HG02763 (cell line): Measurements from ENCODE around the gene SLC35A2.

Source experiments
- ATAC-seq: cut with Tn5 transposase; IDR thresholded peaks from one replicate; pipeline ENCODE4 v1.9.1; 2021; ENCODE audit warnings: mild to moderate bottlenecking, moderate library complexity; ENCODE audit not compliant: unreplicated experiment

Gene SLC35A2

DNA sequence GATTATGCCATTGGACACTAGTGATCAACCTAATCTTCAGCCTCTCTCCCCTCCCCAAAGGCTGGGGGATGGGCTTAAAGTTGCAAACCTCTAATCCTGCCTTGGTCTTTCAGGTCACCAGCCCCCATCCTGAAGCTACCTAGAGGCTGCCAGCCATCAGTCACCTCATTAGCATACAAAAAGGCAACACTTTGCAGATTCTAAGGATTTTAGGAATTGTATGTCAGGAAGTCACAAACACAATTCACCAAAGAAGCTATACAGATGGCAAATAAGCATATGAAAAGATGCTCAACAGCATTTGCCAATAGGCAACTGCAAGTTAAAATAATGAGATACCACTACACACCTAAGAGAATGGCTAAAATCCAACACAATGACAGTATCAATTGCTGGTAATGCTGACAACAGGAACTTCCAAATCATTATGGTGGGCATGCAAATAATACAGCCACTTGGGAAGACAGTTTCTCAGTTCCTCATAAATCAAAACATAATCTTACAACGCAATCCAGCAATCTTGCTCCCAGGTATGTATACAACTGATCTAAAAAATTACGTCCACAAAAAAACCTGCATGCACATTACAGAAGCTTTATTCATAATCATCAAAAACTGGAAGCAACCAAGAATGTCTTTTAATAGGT lies 16.4 kb upstream of the SLC35A2 start:
- ATAC-seq: no peak

DNA sequence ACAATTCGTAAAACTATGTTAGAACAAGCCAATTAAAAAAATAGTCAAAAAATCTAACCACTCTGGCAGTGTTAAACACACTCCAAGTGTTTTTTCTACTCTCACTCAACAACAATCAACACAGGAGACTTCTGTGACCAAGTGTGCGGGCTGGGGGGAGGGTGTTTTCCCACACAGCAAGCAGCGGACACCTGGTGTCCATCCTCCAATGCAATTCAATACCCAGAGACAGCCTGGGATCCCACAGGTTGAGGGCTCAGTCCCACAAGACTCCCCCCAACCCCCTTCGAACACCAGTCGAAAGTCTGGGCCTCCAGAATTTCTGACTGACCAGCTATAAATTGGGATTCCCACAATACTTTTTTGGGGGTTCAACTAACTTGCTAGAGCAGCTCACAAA lies 15.7 kb upstream of the SLC35A2 start:
- ATAC-seq: no peak

DNA sequence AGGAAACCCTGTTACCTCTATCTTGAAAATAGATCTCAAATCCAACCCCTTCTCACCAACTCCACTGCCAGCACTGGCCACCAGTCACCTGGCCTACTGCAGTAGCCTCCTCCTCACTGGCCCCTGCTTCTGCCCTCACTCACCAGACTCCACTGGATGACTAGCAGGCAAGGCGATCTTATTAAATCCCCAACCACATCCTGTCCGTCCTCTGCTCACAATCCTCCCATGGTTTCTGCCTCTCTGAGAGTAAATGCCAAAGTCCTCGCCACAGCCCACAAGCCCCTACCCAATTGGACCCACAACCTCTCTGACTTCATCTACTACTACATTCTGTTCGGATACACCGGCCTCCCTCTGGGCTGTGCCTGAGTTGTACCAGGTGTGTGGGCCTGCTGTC lies 12.8 kb upstream of the SLC35A2 start:
- no peak for ATAC-seq

DNA sequence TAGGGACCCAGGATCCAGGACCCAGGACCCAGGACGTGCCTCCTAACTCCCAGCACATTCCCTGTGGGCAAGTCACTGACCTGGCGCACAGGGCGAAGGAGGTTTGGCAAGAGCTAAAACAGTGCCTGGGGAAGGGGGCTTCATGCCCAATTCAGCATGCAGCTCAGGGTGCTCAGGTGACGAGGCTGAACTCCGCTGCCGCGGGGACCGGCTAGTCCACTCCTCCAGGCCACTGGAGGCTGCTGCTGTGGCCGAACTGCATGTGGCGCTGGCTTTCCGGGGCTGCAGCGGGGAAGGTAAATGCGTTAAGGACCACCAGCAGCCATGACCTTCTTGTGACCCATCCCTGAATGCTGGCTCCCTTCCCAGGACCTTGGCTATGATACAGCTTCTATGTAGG lies 12.3 kb upstream of the SLC35A2 start:
- ATAC-seq: no peak

DNA sequence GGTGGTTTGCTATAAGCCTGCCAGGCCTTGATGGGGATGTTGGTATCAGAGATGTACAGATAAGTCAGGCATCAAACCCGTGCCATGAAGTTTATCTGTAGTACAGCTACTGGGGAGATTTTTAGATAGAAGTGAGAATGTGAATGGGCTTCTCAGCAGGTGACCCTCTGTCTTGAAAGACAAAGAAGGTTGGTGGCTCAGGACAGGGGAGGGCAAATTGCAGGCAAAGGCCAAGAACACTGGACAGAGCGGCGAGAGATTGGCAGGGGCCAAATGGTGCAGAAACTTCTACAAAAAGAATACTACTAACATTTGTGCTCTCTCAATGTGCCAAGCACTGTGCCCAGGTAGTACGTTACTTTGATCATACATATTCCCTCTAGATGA lies 9.3 kb upstream of the SLC35A2 start:
- no peak for ATAC-seq

DNA sequence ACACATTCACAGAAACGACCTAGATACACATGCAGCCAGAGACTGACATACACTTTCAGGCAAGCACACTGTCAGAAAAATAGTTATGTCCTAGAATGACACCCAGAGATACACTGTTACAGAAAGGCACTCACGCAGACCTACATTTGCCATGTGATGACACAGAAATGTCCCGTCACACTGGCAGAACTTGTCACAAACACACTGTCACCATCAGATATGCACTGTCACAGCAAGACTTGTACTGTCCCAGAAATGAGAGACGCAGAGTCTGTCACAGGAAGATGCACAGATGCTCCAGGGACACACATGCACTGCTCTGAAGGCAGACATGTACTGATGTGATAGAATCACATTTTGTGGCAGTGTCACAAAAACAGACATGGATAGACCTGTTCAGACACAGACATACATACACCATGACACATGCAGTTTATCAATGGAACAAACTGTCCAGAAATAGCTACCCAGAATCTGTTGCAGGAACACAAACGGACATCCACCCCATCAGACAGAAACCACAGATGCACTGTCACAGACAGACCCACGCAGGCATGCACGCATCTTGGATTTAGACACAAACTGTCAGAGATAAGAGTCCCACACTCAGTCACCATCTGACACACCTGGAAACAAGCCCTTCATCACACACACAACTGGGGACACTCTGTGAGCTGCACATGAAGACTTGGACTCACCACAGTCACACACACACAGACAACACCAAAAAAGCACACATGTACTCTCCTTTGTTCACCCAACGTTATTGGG lies 8.7 kb upstream of the SLC35A2 start:
- ATAC-seq: no peak

DNA sequence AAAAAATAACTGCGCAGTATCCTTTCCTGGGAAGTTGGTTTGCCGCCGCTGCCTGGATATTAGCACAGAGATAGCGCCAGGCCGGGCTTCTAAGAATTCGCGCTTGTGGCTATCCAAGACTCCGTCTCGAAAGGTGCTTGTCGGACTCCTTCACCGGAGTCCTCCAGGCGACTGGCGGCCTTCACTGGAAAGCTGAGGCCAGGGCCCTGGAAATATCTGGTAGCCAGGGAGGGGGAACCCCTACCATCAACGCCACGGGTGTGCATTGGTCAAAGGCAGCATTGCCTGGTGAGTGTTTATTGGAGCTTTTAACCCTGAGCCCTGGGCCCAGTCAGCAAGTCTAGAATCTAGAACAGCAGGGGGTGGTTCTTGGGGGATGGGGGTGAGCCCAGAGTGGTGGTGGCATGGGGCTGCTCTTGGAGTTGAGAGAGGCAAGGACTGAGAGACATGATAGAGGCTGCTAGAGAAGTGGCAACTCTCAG lies 8.0 kb upstream of the SLC35A2 start:
- ATAC-seq: no peak

DNA sequence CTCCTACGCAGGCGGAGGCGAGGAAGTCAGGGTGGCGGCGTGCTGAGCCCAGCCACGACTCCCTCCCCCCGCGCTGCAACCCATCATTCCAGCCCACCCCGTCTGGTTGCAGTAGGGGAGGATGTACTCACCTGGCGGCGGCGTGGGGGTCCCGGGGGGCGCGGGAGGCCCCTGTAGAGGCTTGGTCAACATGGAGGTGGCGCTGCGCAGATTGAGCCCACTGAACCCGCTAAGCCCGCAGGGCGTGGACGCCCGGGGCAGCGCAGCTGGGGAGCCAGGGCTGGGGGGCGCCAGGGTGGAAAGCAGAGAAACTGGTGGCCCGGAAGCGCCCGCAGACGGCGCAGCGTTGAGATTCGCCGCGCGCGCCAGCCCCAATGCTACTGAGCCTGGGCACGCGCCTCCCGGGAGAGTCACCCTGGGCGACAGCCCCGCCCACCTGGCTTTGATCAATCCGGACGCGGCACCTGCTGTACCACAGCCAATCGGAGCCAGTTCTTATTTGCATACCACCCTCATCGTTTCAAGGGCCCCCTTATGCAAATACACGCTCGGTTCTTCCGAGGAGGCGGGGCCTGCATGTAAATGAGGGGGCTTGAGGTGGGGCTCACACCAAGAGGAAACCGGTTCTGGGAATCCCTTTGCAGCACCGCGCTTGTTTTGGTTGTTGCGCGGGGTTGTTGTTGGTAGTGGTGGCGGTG lies 7.3 kb upstream of the SLC35A2 start, which contains the start of gene PIM2:
TSS of gene PIM2 (minus strand) at position 382 of the 698 bp plus-strand sequence. CDS start at position 192, 190 bp downstream.
- ATAC-seq: peak; percentile 67

DNA sequence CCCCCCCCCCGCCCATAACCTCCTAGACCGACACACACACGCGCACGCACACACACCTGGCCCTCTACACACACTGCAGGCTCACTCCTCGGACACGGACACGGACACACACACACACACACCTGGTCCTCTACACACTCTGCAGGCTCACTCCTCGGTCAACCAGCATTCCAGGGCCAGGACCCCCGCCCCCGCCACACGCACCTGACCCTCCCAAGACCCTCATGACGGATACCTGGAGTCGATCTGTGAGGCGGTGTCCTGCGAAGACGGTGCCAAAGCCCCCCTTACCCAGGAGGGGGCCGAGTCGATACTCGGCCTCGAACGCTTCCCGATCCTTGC lies 6.8 kb upstream of the SLC35A2 start:
- no peak for ATAC-seq

DNA sequence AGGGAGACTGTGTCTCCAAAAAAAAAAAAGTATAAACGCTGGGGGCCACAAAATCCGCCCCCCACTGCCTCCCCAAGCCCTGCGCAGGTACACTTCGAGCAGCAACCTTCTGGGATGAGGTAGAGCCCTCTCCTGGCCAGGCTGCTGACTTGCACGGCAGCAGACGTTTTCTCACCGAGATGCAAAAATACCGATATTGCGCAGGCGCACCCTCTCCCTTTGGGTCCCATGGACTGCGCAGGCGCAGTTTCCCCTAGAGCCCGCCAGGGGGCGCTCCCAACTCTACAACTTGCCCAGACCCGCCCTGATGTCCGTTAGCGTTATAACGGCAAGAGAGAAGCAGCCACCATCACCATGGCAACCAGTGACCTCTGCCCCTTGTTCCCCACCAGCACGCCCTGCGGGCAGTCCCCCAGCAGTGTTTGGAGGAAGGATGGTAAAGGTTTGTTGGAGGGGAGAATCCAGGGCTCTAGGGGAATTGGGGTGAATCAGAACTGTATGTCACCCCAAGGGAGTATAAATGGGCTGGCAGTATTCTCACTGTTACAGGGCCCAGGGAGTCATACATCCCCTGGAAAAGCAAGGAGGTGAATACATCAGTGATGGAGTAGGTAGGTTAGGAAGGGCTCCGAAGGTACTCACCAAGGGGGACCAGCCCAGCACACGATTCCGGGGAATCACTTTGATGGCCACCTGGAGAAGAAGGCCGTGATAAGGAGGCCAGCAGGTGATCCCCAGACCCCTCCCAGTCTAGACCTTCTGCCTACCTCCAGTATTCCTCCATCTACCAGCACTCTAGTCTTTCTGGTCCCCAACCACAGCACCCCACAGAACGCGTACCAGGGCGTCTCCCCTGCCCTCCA lies 5.9 kb upstream of the SLC35A2 start:
- peak; percentile 33 for ATAC-seq

DNA sequence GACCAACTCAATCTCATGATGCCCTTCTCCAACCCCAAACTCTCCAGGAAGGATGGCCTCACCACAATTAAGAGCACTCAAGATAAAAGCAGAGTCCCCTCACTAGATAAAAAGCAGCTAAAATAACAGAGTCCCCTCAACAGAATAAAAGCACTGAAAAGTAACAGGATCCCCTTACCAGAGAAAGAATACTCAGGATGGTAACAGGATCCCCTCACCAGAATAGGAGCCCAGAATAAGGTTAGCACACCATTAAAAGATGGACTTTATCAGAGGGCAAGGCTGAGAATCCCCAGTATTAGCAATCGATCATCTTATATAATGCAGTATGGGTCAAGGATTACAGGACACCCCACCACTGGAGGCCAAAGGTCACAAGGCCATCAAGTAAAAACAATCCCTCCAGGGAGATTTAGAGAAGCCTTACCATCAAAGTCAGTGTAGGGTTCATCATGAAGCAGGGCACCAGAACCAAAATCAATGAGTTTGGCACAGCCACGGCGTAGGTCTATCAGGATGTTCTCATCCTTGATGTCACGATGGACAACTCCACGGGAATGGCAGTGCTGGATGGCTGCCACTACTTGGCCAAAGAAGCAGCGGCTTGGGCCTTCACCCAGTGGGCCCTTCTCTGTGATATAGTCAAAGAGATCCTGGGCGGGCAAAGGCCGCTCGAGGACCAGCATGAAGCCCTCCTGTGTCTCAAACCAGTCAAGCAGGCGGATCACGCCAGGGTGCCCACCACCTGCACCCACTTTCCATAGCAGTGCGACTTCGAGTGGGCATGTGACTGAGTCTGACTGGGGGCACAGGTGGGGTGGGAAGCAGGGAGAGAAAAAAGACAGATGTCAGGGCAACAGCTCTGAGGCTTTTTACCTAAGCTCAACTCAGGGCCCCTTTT lies 3.4 kb upstream of the SLC35A2 start:
- no peak for ATAC-seq

DNA sequence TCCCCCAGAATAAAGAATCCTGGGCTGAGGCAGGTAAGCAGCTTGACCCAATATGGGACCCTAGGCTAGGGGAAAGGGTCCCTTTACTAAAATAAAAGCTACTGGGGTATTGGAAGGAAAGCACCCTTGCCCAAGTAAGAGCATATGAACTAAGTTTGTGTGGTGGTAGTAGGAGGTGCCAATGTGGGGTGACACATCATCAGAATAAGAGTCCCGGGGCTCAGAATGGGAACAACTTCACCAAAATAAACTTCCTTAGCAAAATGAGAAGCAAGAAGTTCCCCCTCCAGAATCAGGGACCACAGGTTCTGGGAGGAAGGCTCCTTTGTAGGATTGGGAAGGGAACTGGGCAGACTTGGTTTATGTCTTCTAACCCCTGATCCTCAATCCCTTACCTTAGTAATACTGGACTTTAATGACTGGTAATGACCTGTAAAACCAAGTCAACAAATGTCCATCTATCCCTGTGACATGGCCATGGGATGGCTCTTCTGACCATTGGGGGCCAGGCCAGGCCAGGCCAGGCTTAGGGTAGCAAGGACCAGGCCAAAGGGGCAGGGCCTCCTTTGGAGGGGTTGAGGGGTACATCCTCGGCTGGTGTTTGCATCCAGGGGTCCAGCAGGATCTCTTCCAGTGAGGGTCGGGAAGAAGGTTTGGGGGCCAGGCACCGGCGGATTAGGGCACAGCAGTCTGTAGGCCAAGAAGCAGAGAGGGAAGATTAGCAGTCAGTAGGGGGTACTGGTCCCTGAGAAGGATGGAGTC lies 2.3 kb upstream of the SLC35A2 start:
- ATAC-seq: no peak

DNA sequence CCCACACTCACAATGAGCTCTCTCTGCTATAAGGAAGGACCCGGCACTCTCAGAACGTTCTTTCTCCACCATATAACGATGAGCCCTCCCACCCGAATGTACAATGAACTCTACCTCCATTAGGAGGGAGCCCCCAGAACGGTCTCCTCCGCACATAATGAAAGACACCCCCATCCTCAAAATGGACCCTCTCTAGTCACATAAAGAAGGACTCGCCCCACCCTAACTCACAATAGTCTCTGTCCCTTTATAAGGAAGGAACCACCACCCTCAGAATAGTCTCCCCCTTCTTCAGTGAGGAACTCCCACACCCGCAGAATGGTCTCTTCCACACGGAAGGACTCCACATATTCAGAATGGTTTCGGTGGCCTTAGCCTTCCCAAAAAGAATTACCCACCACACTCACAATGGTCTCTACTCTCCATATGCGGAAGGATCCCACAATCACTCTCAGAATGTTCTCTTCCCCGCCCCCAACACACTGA lies 477 bp downstream of the SLC35A2 start:
- no peak for ATAC-seq

DNA sequence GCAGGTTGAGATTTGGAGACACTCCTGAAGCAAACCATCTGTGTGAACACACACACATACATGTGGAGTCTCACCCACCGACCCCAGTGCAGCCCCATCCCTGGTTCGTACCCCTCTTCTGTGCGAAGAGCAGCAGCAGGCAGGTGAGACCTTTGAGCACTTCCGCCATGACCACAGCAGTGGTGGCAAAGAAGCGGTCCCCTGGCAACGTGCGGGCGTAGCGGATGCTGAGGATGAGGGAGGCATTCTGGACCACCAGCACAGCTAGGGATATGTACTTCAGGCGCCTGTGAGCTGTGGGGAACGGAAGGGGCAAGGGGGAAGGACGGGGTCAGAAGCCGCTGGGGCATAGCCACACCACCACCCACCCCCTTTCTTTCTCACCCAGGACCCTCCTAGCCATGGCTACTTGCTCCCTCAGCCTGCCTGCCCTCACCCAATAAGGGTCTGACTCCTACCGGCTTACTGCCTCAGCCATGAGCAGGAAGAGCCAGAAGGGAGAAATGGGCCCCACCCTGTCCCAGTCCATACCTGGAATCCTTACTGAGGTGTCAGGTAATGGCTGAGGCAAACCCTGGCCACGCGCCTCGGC lies 1.6 kb downstream of the SLC35A2 start:
- ATAC-seq: no peak

DNA sequence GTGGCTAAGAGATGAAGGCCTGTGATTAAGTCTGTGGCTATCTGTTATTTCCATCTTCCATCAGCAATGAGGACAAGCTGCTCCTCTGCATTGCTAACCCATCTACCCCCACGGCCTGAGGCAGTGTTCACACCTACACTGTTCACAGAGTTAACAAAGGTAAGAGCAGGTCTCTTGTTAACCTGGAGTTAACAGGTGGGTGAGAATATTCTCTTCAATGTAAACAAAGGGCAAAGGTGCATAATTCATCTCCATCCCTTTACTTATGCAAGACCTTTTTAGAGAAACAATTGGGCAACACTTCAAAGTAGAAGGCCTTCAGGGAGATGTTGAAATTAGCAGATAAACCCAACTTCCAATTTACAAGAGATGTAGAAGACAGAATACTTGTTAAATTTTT lies 2.8 kb downstream of the SLC35A2 start:
- ATAC-seq: no peak

DNA sequence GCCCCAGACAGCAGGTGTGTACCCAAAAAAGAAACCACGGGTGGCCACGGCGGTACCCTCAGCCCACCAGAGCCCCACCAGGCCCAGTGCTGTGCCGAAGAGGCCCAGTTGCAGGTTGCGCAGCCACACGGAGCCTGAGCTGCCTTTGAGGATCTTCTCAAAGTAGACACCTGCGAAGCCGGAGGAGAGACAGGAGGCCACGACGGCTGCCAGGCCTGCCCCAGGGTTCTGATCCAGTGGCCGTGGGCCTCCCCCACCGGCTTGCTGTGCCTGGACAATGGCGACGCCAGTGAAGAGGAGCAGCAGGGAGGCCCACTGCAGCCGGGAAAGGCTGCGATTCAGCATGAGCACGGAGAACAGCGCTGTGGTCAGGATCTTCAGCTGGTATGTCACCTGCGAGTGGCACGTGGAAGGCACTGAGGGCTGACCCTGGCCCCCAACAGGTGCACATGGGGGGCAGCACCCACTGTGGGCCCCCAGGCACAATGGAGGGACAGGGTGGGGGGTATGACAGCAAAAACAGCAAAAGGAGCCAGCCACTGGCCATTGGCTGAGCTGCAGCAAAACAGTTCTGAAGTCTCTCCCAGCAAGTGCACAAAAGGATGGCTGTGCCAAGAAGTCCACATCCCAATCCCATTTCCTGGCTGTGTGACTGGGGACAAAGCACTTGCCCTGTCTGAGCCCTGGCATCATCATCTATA lies 6.2 kb downstream of the SLC35A2 start:
- no peak for ATAC-seq

DNA sequence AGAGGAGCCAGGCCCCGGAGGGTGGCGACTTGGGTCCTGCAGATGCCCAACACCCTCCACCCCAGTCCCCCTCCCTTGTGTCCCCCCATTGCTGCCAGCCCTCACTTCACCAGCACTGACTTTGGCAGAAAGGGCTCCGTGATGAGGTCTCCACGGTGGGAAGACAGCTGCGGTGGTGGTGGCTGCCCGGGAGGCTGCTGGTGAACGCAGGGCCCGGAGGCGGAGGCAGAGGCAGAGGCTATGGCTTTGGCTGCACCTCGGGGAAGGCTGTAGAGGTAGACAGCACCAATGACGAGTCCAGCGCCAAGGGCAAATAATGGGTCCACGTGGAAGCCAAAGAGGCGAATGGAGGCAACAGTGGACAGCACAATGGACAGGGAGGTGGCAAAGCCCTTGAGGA lies 6.8 kb downstream of the SLC35A2 start:
- ATAC-seq: no peak

DNA sequence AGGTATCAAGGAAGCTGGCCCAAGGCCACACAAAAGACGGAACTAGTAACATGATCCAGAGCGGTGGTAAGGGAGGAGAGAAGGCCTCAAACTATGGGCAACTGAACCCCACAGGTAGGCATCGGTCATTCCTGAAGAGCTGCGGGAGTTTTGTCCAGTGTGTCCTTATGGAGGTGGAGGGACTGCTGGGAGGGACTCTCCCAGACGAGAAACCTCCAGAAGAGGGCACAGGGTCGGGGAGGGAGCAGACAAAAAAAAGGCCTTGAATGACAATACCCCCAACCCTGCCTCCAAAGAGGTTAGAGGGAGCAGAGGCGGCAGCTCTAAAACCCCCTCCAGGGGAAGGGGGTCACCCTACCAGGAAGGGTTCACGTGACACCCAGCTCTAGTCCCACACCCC lies 7.3 kb downstream of the SLC35A2 start:
- ATAC-seq: no peak
